Measurements from ENCODE around the gene RHOH.
"Not testable (repeated sequence)": the region's sequence is repeated elsewhere in the genome, so short reads cannot be mapped to it uniquely, and the experiment has no call there.

The RHOH gene

DNA sequence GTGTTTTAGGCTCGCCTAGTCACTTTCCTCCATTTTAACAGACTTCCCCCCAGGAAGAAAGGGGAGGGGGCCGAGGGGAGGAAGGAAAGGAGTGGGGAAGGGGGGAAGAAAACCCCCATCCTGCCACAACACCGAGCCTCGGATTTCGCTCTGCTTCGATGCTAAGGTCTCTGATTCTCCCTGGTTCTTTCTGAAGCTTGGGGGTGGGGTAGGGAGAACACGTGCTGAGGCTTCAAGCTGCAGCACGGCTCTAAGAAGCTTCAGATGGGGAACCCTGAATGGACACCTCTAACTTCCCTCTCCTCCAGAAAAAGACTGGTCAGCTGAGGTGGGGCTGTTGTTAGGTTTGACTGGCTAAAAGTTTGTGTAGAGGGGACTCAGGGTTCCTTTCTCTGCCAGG lies 61.8 kb downstream of the RHOH start:
- no peak for DNase-seq

DNA sequence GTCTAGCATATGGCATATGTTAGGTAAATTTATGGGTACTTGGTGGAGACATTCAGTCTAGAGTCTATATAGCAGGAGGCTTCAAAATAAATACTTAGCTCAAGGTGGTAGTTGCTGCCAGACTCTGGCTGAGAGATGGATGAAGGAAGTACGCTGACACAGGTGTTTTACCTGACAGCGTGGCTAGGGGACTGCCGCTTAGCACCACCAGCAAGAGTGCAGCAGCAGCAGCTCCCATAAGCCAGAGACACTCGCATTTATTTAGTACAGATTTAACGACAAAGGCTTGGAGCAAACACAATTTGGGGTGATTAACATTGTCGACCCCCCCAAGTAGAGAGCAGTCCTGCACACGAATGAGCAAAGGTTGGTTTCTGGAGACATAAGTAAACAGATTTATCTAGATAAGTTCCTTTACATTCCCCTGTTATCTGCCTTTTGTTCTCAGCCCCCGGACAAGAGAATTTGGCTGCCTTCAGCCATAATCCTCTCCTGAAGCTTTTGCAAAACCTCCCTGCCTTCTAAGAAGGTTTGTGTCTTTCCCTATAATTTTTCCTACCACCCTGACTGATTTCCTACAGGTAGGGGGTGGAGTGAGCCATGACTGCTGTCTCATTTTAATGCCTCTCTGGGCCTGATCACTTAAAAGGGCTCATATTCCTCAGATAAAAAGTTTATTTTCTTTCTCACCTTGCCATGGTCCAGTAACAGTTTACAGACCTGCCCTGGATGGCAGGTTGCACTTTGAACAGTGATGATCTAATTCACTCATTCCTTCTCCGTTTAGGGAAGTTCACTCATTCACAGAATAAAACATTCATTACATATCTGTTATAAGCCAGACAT lies 64.6 kb downstream of the RHOH start:
- no peak for DNase-seq

DNA sequence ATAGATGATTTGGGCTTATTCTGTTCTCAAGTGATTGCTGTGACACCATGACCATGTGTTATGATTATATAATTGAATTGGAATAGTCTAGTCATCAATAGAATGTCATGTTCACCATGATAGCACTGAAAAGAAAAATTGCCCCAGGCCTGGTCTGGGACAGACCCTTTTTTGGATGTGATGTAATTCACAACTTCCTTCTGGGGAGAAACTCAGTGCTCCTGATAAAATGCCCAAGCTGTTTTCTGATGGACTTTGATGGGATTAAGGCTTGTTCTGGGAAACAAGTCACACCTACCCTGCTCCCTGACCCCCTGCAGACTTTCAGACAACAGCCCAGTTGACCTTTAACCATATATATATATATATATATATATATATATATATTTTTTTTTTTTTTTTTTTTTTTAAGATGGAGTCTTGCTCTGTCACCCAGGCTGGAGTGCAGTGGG lies 65.3 kb downstream of the RHOH start:
- DNase-seq: no peak

DNA sequence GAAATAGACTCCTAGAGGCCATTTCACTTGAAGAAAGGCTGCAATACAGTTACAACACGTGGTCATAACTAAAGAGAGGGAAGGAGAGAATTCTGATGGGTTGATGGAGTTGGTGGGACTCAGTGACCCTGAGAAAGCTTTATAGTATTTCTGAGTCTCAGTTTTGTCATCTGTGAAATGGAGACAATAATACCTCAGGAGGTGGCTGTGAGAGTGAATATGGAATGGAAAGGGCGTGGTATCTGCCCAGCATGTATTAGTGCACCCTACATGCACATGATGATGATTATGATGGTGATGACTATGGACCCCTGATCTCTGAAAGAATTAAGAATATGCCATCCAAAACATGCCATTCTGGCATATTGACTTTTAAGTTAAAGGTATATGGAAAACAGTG lies 66.0 kb downstream of the RHOH start:
- DNase-seq: no peak

DNA sequence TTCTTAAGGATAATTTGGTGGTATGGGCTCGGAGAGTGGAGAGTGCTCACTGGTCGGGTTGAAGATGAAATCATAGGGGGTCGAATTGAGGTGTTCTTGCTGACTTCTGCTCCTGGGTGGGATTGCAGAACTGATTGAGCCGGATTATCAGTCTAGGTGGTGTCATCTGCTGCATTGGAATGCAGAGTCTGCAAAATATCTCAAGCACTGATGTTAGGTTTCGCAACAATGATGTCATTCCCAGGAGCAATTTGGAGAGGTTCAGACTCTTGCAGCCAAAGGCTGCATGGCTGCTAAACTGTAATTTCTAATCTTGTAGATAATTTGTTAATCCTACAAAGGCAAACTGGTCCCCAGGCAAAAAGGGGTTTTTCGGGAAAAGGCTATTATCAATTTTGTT lies 67.7 kb downstream of the RHOH start:
- DNase-seq: no peak

DNA sequence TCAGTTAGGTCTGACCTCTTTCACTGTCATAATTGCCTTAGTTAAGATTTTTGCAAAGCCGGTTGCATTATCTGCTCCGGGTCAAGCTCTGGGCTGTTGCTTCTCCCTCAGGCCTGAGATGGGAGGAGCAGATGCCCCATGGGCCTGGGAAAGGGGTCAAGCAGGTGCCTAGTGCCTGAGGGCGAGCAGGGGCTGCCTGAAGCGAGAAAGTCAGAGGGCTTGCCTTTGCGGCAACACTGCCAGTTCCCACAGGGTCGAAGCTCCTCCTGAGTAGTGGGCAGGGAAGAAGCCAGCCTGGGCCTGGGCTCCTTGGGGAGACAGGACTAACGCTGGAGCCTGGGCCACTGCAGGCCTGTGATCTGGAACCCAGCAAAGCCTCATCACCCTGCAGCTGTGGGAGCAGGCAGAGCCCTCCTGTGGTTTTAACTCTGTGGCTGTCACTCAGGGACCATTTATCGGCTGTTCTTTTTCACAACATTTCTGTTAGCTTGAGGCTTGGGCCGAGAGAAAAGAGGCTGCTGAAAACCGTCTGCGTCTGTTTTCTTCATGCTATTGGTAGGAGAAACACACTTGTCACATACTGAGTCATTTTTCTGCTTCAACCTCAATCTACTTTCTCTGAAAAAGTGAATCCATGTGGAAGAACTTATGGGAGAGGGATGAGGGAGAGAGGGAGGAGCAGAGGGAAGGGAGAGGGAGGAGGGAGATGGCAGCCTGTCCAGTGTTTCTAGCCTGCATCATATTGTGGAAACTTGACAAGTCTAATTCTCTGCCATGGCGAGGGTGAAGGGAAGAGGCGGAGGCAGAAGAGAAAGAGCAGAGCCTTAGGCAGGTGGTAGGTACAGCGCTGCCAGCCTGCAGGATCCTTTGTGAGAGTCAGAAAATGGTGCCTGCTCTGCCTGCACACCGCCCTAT lies 68.4 kb downstream of the RHOH start:
- DNase-seq: peak in 1 of 58 donors; percentile 4

DNA sequence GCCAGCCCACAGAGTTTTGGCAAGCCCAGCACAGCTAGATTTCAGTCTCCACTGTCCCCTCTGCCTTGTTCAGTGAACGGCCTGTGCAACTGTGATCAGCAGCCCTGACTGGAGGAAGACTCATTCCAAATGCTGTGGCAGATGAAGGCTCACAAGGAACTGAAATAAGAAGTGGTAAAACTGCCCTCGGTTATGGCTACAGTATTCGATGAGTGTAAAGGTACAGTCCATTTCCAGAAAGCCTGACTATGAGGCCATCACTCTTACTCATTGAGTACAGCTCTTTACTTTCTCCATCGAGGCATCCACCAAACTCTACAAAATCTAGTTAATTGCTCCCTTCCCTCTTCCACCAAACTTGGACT lies 69.1 kb downstream of the RHOH start:
- no peak for DNase-seq

DNA sequence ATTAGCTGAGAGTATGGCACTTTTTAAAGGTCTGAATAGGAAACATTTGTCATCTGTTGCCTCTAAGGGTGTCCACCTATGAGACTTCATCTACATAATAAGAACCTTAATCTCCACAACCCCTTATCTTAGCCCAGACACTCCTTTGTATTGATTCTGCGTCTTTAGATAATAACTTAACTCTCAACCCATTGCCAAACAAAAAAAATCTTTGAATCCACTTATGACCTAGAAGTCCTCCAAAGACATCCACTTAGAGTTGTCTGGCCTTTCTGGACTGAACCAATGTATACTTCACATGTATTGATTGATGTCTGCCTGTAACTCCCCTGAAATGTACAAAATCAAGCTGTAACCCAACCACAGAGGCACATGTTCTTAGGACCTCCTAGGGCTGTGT lies 72.3 kb downstream of the RHOH start:
- no peak for DNase-seq

DNA sequence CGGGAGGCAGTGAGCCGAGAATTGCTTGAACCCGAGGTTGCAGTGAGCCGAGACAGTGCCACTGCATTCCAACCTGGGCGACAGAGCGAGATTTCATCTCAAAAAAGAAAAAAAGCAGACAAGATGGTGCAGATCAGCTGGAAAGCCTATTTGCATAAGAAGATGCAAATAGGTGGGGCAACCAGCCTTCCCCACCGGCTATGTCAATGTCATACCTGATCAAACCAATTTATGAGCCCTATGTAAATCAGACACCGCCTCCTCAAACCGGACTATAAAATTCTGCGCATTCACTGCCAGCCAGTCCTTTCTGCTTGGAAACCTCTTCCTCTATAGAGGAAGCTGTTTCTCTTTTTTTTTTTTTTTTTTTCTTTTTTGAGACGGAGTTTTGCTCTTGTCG lies 73.8 kb downstream of the RHOH start:
- DNase-seq: no peak

DNA sequence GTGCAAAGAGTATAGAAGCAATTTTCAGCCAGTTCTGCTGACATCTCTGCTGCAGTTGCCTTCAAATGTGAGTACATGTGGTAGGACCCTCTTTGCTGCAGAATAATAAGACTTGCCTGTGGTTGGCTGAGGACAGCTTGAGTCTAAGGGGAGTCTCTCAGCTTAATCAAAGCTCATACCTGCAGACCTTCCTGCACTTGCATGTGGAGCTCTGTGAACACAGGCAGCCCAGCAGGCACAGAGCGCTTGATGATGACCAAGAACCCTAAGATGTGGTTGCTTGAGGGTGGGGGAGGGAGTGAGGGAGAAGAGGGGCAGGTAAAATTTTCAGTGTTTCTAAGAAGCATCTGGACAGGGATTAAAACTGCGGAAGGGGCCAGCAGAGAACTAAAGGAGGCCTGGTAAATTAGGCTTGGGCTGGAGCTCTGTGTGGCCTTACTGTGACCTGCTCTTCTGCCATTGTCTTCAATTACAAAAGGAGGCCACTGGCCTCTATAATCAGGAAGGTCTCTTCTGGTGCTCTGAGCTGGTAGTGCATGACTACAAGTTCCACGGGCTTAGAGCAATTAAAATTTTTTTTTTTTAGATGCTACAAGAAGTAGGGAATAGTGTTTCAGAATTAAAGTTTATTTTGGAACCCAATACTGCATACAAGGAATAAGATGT lies 78.4 kb downstream of the RHOH start:
- no peak for DNase-seq

DNA sequence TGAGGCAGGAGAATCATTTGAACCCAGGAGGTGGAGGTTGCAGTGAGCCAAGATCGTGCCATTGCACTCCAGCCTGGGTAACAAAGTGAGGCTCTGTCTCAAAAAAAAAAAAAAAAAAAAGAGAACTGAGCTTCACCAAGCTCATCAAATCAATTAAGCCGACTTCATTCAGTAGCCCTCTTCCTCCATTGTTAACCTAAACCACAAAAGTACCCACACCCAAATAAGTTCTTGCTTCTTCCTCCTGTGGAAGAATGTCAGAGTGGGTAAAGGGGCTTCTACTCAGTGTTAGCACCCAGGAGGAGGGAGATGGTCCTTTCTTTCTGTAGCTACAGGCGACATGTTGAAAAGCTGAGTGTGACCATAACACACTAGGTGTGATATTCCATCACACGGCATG lies 79.7 kb downstream of the RHOH start:
- no peak for DNase-seq

DNA sequence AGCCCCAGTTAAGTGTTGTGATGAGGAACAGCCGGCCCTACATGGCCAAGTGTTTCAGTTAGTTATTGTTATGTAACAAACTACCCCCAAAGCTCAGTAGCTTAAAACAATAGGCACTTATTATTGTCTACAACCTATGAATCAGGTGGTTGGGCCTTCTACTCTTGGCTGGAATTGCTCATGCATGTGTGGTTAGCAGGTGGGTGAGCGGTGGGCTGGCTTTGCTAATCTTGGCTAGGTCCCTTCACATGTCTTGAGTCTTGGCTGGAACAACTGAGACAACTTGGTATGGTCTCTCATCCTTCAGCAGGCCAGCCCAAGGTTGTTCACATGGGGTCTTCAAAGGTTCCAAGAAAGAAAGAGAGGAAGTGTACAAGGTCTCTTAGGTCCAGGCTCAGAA lies 83.8 kb downstream of the RHOH start:
- no peak for DNase-seq

DNA sequence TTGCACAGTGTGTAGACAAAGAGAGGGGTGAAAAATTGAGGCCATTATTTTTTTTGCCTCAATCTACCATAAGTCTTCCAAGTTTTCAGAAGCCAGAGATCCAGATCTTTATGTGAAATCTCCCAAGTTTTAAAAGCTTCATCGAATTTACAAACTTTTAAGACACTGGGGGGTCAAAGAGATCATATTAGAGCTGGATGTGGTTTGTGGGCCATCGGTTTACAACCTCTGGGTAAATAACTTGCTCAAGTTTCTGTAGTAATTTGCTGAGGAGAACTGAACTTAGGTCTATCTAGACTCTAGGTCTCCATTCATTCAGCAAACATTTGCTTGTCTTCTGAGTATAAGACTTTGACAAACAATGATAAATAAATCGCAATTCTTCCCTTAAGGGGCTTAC lies 84.3 kb downstream of the RHOH start:
- DNase-seq: no peak

DNA sequence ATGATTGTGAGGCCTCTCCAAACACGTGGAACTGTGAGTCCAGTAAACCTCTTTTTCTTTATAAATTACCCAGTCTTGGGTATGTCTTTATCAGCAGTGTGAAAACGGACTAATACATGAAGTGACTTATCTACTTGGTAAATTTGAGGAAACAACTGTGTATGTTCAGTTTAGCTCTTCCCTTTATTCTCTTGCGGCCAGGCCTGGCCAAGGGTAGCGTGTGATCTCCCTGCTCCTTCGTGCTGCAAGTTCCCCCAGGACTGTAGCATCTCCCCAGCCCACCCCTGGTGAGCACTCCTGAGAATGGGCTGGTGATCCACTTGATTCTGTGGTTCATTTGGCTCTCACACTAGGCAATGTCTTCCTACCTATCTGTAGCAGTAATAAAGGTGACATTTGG lies 85.1 kb downstream of the RHOH start:
- peak in 1 of 58 donors; percentile 2 for DNase-seq

DNA sequence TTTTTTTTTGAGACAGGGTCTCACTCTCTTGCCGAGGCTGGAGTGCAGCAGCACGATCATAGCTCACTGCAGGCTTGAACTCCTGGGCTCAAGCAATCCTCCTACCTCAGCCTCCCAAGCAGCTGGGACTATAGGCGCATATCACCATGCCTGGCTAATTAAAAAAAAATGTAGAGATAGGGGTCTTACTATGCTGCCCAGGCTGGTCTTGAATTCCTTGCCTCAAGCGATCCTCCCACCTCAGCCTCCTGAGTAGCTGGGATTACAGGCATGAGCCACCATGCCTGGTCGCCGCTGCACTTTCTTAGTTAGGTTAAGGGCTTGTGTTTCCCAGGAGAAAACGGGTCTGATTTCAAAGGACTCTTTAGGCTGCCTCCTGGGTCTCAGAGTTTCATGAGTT lies 86.0 kb downstream of the RHOH start:
- DNase-seq: not testable (repeated sequence)

DNA sequence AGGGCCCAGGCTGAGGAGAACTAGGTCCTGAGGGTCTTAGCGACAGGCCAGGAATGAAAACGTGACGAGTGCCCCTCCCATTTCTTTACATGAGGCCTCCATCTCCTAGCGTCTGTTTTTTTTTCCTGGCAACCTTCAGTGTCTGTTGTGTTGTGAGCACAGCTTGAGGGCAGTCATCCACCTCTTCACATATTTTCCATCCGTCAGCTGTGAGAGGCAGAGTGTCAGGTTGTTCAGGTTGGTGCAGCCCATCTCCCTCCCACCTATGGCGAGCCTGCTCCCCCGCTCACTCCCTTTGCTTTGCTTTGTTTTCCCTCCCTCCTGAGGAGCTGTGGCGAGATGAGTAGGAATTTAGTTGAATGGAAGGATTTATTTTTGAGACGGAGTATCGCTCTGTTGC lies 86.6 kb downstream of the RHOH start:
- DNase-seq: no peak

DNA sequence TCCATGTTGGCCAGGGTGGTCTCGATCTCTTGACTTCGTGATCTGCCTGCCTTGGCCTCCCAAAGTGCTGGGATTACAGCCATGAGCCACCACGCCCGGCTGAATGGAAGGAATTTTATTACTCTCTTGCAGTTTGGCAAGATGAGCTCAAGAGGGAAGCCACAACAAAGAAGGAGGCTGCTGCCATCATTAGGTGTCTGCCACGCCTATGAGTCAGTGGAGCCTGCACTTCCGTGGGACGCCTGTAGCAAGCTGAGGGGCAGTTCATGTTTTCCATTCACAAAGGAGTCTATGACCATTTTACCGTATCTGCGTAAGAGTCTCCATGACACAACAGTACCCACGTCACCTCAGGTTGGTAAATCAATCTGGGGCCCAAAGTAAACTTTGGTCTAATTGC lies 87.1 kb downstream of the RHOH start:
- no peak for DNase-seq

DNA sequence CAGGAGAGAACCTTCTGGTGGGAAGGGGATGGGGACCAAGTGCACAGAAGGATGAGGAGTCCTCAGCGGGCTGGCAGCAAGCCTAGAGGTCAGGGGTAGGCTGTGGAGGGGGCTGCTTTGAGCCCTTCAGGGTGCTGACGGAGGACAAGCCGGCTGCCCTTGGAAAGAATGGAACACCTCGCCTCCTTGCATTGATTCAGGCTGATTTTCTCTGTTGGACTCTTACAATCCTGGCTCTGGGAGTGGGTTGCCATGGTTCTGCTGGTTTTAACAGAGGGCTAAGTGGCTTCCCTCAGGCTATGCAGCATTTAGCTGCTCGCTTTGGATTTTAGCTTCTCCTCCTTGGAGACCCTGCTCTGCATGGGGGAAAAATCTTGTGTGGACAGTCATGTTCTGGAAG lies 88.9 kb downstream of the RHOH start:
- DNase-seq: no peak

DNA sequence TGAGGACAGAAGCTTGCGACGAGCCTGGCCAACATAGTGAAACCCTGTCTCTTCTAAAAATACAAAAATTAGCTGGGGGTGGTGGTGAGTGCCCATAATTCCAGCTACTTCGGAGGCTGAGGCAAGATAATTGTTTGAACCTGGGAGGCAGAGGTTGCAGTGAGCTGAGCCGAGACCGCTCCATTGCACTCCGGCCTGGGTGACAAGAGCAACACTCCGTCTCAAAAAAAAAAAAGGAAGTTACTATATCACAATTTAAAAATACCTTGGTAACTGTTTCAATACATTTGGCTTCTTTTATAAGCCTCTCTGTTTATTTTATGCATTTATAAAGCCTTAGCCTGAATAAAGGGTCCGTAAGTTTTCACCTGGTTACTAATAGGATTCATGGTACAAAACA lies 91.7 kb downstream of the RHOH start:
- DNase-seq: no peak

DNA sequence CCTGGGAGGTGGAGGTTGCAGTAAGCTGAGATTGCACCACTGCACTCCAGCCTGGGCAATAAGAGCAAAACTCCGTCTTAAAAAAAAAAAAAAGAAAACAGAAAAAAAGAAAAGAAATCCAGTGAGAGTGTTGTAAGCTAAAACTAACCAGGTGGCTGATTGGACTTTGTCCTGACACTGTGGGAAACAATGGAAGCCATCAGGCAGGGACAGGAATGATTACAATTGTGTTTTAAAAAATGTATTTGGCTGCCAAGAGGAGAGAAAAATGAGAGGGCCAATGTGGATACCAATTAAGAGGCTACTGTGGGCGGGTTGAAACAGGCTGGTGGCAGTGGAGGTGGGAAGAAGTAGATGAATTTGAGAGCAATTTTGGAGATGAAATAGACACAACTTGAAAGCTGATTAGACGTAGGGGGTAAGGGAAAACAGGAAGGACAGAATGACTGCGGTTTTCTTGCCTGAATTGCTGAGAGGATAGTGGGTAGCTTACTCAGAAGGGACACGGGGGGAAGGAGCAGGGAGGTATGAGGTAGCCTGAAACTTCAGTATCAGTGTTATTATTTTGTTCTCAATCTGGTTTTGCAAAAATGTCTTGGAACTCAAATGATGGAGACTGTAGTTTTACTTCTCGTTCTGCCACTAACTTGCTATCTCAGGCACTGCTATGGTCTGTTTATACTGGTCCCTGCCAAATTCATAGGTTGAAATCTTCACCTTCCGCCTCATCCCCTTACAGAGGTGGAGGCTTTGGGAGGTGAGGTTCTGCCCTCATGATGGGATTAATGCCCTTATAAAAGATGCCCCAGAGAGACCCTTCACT lies 92.7 kb downstream of the RHOH start:
- DNase-seq: peak in 2 of 58 donors; percentile 38 to 39

DNA sequence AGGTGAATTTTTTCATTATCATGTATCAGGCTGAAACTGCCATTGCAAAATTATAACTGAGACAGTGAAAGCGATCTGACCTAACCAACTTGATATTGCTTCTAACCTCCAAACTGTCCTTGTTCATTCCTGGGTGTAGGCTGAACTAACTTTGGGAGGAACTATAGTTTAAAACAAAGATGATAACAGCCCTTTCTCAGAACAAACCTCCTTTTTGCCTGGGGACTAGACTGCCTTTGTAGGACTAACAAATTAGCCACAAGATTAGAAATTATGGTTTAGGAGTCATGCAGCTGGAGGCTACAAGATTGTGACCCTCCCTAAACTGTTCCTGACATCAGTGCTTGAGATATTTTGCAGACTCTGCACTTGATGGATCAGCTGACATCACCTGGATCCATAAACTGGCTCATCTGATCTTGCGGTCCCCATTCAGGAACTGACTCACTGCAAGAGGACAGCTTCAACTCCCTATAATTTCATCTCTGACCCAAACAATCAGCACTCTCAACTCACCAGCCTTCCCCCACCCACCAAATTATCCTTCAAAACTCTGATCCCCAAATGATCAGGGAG lies 93.9 kb downstream of the RHOH start:
- not testable (repeated sequence) for DNase-seq

All from anterior cingulate cortex (tissue), 58 donors.